ENCODE data around the gene GPR87. TPM values are rescaled to one million over a fixed set of nuclear protein-coding genes. Genes with fewer than 3 reads are reported as not detected.

The GPR87 gene
- polyA plus RNA-seq, 4 donors: not detected

- H3K4me1 ChIP-seq (ENCODE audit: control insufficient read depth in 3 of 3, insufficient read depth in 2 of 3, low read depth in 1 of 3, low read length in 2 of 3): no peaks in the 10 kb centered on the region
- no peak overlapping the region for H3K4me3 ChIP-seq (ENCODE audit: low read depth in 1 of 3, low read length in 3 of 3)
- 56 to 64% (median 59%) methylated on average over 3 of the region's 3 CpGs for WGBS, 3 donors
- H3K36me3 ChIP-seq (ENCODE audit: control insufficient read depth in 3 of 3, insufficient read depth in 2 of 3, low read depth in 1 of 3, low read length in 3 of 3): no peaks in the 10 kb centered on the region
- H3K9me3 ChIP-seq (ENCODE audit: control insufficient read depth in 2 of 2, insufficient read depth in 1 of 2, low read depth in 1 of 2, low read length in 1 of 2): no peaks in the 10 kb centered on the region
- no peak overlapping the region for H3K27ac ChIP-seq (ENCODE audit: low read depth in 1 of 3, low read length in 2 of 3)
- no peak for DNase-seq
- no peak for FAIRE-seq
- H3K27me3 ChIP-seq (ENCODE audit: control insufficient read depth in 3 of 3, insufficient read depth in 3 of 3, low read length in 3 of 3): peaks cover 0 to 2% (median 0%) of the 10 kb centered on the region in 3 donors
Observed at GRCh38 chr3:151259664-151260063, 57.0 kb downstream of the GPR87 start.

DNA sequence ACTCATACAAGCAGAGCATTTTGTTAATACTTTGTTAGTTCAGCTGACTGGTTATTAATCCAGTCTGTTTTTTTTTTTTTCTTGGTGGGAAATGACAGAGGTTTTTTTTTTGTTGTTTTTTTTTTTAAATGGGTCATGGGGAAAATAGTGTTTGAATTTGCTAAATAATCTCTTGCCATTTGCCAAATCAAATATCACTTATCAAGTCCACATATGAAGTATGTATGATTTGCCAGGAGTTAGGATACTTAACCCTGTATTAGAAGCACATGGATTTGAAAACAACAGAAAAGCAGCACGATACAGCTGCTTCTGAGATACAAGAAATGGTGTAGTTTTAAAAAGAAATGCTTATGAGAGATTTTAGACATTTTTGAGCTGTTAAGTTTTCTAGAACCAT is 59.9 kb downstream of the GPR87 start:
- Histone ChIP-seq H3K4me1 (ENCODE audit: control insufficient read depth in 3 of 3, insufficient read depth in 2 of 3, low read depth in 1 of 3, low read length in 2 of 3) (no peaks in the 10 kb centered on the region), H3K36me3 (ENCODE audit: control insufficient read depth in 3 of 3, insufficient read depth in 2 of 3, low read depth in 1 of 3, low read length in 3 of 3) (no peaks in the 10 kb centered on the region), H3K4me3 (ENCODE audit: low read depth in 1 of 3, low read length in 3 of 3) (no peak overlapping the region), H3K27ac (ENCODE audit: low read depth in 1 of 3, low read length in 2 of 3) (no peak overlapping the region), H3K27me3 (ENCODE audit: control insufficient read depth in 3 of 3, insufficient read depth in 3 of 3, low read length in 3 of 3) (peaks cover 0 to 2% (median 0%) of the 10 kb centered on the region in 3 donors), H3K9me3 (ENCODE audit: control insufficient read depth in 2 of 2, insufficient read depth in 1 of 2, low read depth in 1 of 2, low read length in 1 of 2) (no peaks in the 10 kb centered on the region)
- FAIRE-seq: no peak
- DNase-seq: no peak
- WGBS, 3 donors: 78 to 82% (median 79%) methylated on average over 1 of the region's 1 CpG

- no peaks in the 10 kb centered on the region for H3K36me3 ChIP-seq (ENCODE audit: control insufficient read depth in 3 of 3, insufficient read depth in 2 of 3, low read depth in 1 of 3, low read length in 3 of 3)
- no peak overlapping the region for H3K4me3 ChIP-seq (ENCODE audit: low read depth in 1 of 3, low read length in 3 of 3)
- no peak for FAIRE-seq
- no peaks in the 10 kb centered on the region for H3K4me1 ChIP-seq (ENCODE audit: control insufficient read depth in 3 of 3, insufficient read depth in 2 of 3, low read depth in 1 of 3, low read length in 2 of 3)
- WGBS, 3 donors: 45 to 62% (median 57%) methylated on average over 3 of the region's 3 CpGs
- no peaks in the 10 kb centered on the region for H3K9me3 ChIP-seq (ENCODE audit: control insufficient read depth in 2 of 2, insufficient read depth in 1 of 2, low read depth in 1 of 2, low read length in 1 of 2)
- no peak overlapping the region for H3K27ac ChIP-seq (ENCODE audit: low read depth in 1 of 3, low read length in 2 of 3)
- no peaks in the 10 kb centered on the region for H3K27me3 ChIP-seq (ENCODE audit: control insufficient read depth in 3 of 3, insufficient read depth in 3 of 3, low read length in 3 of 3)
- DNase-seq: no peak
Observed at GRCh38 chr3:151248772-151249337, 67.8 kb downstream of the GPR87 start.

Other genes with a start within 250 kb of the GPR87 start
- 1 to 10 TPM in 1 of 4 donors, under 1 TPM in 3; 0.16 to 2.4 (median 0.36) TPM for gene MED12L, start 231.2 kb downstream of the GPR87 start, polyA plus RNA-seq
- gene GPR171, start 113.6 kb downstream of the GPR87 start, polyA plus RNA-seq: 1 to 10 TPM; 1.6 to 3.5 (median 2.2) TPM
- gene P2RY14, start 38.3 kb downstream of the GPR87 start, polyA plus RNA-seq: 1 to 10 TPM in 3 of 4 donors, not detected in 1; 1.1 to 5.5 (median 1.3) TPM
- 1 to 10 TPM in 2 of 4 donors, under 1 TPM in 1, not detected in 1; 0.63 to 4.8 (median 1.9) TPM for gene P2RY13, start 12.7 kb upstream of the GPR87 start, polyA plus RNA-seq
- gene P2RY12, start 67.9 kb upstream of the GPR87 start, polyA plus RNA-seq: 1 to 10 TPM in 1 of 4 donors, under 1 TPM in 2, not detected in 1; 0.54 to 2.2 (median 0.75) TPM
- gene IGSF10, start 144.2 kb upstream of the GPR87 start, polyA plus RNA-seq: 1 to 10 TPM in 2 of 4 donors, not detected in 2; 1.3 to 2.6 TPM